NCI-H1092 (cell line): ENCODE data around the gene ETNK1.
A peak's percentile ranks its signal among the peaks of the same experiment; 100 is the strongest.
"Not testable (repeated sequence)": the region's sequence is repeated elsewhere in the genome, so short reads cannot be mapped to it uniquely, and the experiment has no call there.

Experiments used
- DNase-seq: peaks from one replicate; lab custom pipeline; 2025; lab: John Stamatoyannopoulos, UW

Gene ETNK1

GRCh38 chr12:22689876-22690275 lies 64.9 kb downstream of the ETNK1 start:
- DNase-seq = no peak

GRCh38 chr12:22691319-22691718 lies 66.3 kb downstream of the ETNK1 start:
- DNase-seq = no peak

GRCh38 chr12:22692467-22692866 lies 67.5 kb downstream of the ETNK1 start:
- not testable (repeated sequence) for DNase-seq

- DNase-seq = no peak
These were observed 68.1 kb downstream of the ETNK1 start for GRCh38 chr12:22692964-22693555.

- no peak for DNase-seq
These were observed 73.6 kb downstream of the ETNK1 start for GRCh38 chr12:22698576-22698975.

- DNase-seq = not testable (repeated sequence)
These were observed 74.7 kb downstream of the ETNK1 start for GRCh38 chr12:22699705-22700104.

DNA sequence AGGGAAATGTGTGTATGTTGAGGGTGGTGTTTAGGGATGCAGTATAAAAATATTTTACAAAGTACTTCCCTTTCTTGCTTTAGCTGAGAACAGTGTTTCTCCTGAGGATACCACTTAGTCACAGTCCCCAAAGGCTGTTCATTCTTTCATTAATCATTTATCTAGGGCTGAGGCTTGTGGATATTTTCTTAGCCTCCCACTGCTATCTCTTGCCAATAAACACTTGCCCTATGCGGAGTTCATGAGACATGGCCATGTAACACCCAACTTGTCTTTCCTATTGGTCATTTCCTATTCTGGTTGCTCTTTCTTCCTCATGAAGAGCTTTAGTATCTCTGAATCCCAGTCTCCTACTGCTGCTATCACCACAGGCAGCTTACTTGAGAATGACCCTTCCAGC lies 75.1 kb downstream of the ETNK1 start:
- no peak for DNase-seq

GRCh38 chr12:22701216-22701809 lies 76.3 kb downstream of the ETNK1 start:
- not testable (repeated sequence) for DNase-seq

- no peak for DNase-seq
These were observed 77.7 kb downstream of the ETNK1 start for GRCh38 chr12:22702690-22703089.

- DNase-seq = peak; percentile 1
These were observed 84.3 kb downstream of the ETNK1 start for GRCh38 chr12:22709292-22709691.

DNA sequence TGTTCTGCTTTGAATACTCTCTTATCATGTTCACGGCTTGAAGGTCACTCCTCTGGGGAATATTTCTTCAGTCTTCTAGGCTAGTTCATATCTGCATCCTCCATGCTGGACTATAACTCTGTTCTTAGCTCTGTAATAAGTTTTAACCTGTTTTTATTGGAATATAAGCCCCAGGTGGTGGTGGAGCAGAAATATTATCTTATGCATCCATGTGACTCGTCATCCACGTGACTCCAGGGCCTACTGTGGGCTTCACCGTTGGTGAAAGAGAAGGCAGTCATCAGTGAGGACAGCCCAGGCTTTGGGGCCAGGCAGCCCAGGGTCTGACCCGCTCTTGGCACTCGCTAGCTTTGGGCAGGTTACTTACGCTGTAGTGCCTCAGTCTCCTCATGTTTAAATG lies 87.1 kb downstream of the ETNK1 start:
- DNase-seq = no peak

GRCh38 chr12:22715254-22715653 lies 90.3 kb downstream of the ETNK1 start:
- no peak for DNase-seq

- no peak for DNase-seq
These were observed 94.8 kb downstream of the ETNK1 start for GRCh38 chr12:22719745-22720144.

GRCh38 chr12:22722081-22722480 lies 97.1 kb downstream of the ETNK1 start:
- DNase-seq = no peak

DNA sequence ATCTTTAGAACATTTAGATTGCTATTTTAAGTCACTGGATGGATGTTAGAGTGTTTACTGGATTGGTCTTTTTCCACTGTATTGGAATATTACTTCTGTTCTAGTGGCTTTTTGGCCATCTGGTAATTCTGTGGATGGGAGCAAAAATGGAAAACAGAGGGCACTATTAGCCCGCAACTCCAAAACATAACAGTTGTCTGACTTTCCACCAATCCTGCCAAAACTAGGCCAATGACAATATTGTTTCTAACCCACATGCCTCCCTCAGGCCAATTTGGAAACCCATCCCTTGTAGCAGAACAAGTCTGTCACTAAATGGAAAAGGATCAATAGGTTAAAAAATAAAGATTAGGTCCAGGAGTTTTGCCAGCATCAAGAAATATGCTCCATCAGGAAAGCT lies 97.8 kb downstream of the ETNK1 start:
- no peak for DNase-seq

GRCh38 chr12:22728987-22729386 lies 104.0 kb downstream of the ETNK1 start:
- DNase-seq = no peak

DNA sequence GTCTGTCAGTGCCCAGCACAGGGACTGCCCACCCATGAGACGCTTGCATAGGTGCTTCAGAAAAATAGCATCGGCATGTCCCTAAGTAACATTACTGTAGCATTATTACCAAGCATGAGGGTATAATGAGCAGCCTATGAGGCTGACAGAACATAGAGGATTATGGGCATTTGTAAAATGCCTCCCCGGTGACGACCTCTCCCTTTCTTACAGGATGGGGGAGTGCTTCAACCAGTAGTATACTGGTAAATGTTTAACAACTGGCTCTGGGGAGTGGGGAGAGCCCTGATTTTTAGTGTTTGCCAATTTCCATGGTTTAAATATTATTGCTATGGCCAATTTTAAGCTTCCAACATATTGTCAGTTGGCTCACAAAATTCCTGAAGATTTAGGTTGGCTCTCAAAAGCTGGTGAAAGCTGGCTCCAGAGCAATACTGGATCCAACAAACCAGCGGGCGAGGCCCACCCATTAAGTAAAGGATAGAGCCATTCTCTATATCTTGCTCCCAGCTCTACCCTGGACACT lies 104.5 kb downstream of the ETNK1 start:
- no peak for DNase-seq

DNA sequence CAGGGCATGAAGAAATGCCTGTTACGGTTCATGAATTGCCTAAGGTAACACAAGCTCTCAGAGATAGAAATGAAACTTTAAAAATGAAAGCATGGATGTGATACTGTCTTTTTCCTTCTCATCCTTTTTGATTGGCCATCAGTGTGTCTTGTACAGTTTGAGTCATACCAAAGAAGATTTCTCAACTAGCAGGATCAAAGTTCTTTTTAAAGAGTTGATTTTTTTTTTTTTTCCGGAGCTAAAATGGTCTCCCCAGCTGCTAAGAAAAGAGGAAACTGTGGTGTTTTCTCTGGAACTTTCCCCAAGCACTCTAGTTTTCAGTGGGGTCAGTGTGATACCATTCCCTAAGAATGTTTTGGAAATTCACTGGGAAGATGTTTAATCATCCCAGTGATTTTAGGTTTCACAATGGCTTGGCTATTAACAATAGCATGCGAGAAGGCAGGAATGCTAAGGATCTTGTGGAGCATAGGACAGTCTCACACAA lies 105.0 kb downstream of the ETNK1 start:
- DNase-seq = no peak

DNA sequence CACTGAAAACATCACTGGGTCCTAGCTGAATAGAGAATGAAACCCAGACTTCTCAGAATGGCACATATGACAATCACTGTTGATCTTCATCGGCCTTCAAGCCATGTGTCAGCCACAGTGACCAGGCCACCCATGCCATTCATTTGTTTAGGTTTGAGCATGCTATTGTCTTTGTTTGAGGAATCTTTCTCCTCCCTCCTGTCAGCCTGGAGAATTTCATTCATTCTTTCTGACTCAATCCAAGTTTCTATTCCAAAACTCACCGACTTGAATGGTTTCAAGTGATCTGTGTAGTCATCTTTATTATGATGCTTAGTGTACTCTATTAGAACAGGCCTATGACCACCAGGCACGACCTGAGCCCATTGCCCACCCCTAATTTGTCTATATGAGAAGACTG lies 106.3 kb downstream of the ETNK1 start:
- DNase-seq = no peak

- no peak for DNase-seq
These were observed 108.8 kb downstream of the ETNK1 start for GRCh38 chr12:22733756-22734155.

GRCh38 chr12:22738945-22739344 lies 114.0 kb downstream of the ETNK1 start:
- DNase-seq = no peak
